GM12875 (cell line): Measurements from ENCODE around the gene TRAPPC3.

Experiments used
- H3K4me3 ChIP-seq: one replicate; pipeline ENCODE4 v1.5.1; 2011; ENCODE audit warnings: low read depth, low read length, control low read depth
- TF ChIP-seq, protein P1 (sequence below): IDR thresholded peaks from 2 replicates; pipeline ENCODE4 v1.5.1; 2011; ENCODE audit warnings: low read depth, mild to moderate bottlenecking, control low read depth, inconsistent platforms, low read length, moderate library complexity, borderline replicate concordance; ENCODE audit not compliant: insufficient read depth

The TRAPPC3 gene

DNA sequence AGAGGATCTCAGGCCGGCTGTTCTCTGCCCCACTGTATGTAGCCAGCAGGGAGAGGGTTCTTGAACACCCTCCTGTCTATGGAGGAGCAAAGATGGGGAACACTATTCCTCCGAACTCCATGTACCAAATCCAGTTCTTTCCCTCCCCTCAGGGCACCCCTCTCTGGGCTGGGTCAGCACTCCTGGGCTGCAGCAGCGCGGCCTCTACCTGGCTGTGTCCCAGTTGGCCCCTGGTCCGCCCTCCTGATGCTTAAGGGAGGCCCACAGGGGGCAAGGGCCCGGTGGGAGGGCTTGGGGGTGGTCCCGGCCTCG is 61.1 kb downstream of the TRAPPC3 start:
- TF ChIP-seq, protein P1, sequence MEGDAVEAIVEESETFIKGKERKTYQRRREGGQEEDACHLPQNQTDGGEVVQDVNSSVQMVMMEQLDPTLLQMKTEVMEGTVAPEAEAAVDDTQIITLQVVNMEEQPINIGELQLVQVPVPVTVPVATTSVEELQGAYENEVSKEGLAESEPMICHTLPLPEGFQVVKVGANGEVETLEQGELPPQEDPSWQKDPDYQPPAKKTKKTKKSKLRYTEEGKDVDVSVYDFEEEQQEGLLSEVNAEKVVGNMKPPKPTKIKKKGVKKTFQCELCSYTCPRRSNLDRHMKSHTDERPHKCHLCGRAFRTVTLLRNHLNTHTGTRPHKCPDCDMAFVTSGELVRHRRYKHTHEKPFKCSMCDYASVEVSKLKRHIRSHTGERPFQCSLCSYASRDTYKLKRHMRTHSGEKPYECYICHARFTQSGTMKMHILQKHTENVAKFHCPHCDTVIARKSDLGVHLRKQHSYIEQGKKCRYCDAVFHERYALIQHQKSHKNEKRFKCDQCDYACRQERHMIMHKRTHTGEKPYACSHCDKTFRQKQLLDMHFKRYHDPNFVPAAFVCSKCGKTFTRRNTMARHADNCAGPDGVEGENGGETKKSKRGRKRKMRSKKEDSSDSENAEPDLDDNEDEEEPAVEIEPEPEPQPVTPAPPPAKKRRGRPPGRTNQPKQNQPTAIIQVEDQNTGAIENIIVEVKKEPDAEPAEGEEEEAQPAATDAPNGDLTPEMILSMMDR = no peak
- peak overlapping the region; percentile 84 for H3K4me3 ChIP-seq

- TF ChIP-seq, protein P1 = no peak
- no peak overlapping the region for H3K4me3 ChIP-seq
These were observed 61.8 kb downstream of the TRAPPC3 start for GRCh38 chr1:36087233-36088123.
